ENCODE measurements around the gene NHLRC4. TPM values are rescaled to one million over a fixed set of nuclear protein-coding genes. Genes with fewer than 3 reads are reported as not detected.
A peak's percentile ranks its signal among the peaks of the same experiment; 100 is the strongest.

NHLRC4 gene
- polyA plus RNA-seq, 3 donors: 0.29 to 0.57 (median 0.36) TPM

- Histone ChIP-seq H3K27me3 (ENCODE audit: control insufficient read depth in 2 of 2, insufficient read depth in 2 of 2, low read length in 2 of 2) (no peaks in the 10 kb centered on the region), H3K36me3 (replicated peaks in 1 of 2; ENCODE audit: control insufficient read depth in 1 of 2, insufficient read depth in 2 of 2, low read length in 2 of 2) (peaks cover 0 to 11% of the 10 kb centered on the region in 2 donors), H2AFZ (ENCODE audit: insufficient read depth, low read depth, low read length, poor library complexity, severe bottlenecking) (no peak overlapping the region), H3K4me3 (replicated peaks in 1 of 3; ENCODE audit: low read depth in 2 of 3, low read length in 3 of 3) (peak overlapping the region in 1 of 3 experiments; percentile 92), H3K9me3 (replicated peaks in 1 of 2; ENCODE audit: control insufficient read depth in 1 of 2, insufficient read depth in 1 of 2, low read length in 2 of 2) (no peaks in the 10 kb centered on the region), H4K20me1 (ENCODE audit: insufficient read depth, low read length) (peaks cover 53% of the 10 kb centered on the region), H3K4me1 (ENCODE audit: control insufficient read depth in 1 of 2, insufficient read depth in 2 of 2, low read length in 2 of 2) (peaks cover 61 to 68% of the 10 kb centered on the region in 2 donors), H3K79me2 (ENCODE audit: insufficient read depth, low read length) (peaks cover 82% of the 10 kb centered on the region), H3K9ac (ENCODE audit: insufficient read depth, low read length, poor library complexity, severe bottlenecking) (no peak overlapping the region), H3K27ac (ENCODE audit: low read depth in 1 of 2, low read length in 2 of 2) (peak overlapping the region; percentile 81 to 83), H3K4me2 (replicated peaks; ENCODE audit: extremely low read depth, low read length, poor library complexity, severe bottlenecking) (peak overlapping the region; percentile 87)
- peaks cover 62% of the 10 kb centered on the region for H3K4me1 Mint-ChIP-seq
- DNase-seq: no peak
- peaks cover 21 to 30% of the 10 kb centered on the region in 2 donors for H3K36me3 Mint-ChIP-seq
- peaks cover 0 to 2% (median 0%) of the 10 kb centered on the region in 7 donors for H3K9me3 Mint-ChIP-seq
- WGBS (ENCODE audit: insufficient coverage): 87% methylated on average over 15 of the region's 16 CpGs
- H3K27me3 Mint-ChIP-seq (ENCODE audit: low read depth in 3 of 3): peaks cover 0 to 2% (median 0%) of the 10 kb centered on the region in 3 donors
- peak overlapping the region; percentile 82 to 96 (median 93) for H3K27ac Mint-ChIP-seq
- intact Hi-C loops (cut with micrococcal nuclease): no loop called here
- TF ChIP-seq CTCF (IDR thresholded peaks at IDR 0.05): no peak
- peak overlapping the region in 1 of 2 donors; percentile 27 for H3K4me3 Mint-ChIP-seq
Observed at GRCh38 chr16:593807-594206, 27.0 kb downstream of the NHLRC4 start.

GRCh38 chr16:595094-595528 lies 28.3 kb downstream of the NHLRC4 start:
- no peak overlapping the region for H3K4me3 Mint-ChIP-seq
- H3K27ac ChIP-seq (ENCODE audit: low read depth in 1 of 2, low read length in 2 of 2): no peak overlapping the region
- H3K4me3 ChIP-seq (replicated peaks in 1 of 3; ENCODE audit: low read depth in 2 of 3, low read length in 3 of 3): no peak overlapping the region
- H4K20me1 ChIP-seq (ENCODE audit: insufficient read depth, low read length): peaks cover 64% of the 10 kb centered on the region
- no peaks in the 10 kb centered on the region for H3K9me3 ChIP-seq (replicated peaks in 1 of 2; ENCODE audit: control insufficient read depth in 1 of 2, insufficient read depth in 1 of 2, low read length in 2 of 2)
- peaks cover 0 to 2% (median 0%) of the 10 kb centered on the region in 7 donors for H3K9me3 Mint-ChIP-seq
- peaks cover 61 to 68% of the 10 kb centered on the region in 2 donors for H3K4me1 ChIP-seq (ENCODE audit: control insufficient read depth in 1 of 2, insufficient read depth in 2 of 2, low read length in 2 of 2)
- peak overlapping the region in 2 of 7 donors; percentile 27 to 54 for H3K27ac Mint-ChIP-seq
- H3K27me3 ChIP-seq (ENCODE audit: control insufficient read depth in 2 of 2, insufficient read depth in 2 of 2, low read length in 2 of 2): no peaks in the 10 kb centered on the region
- peaks cover 92% of the 10 kb centered on the region for H3K79me2 ChIP-seq (ENCODE audit: insufficient read depth, low read length)
- H3K36me3 ChIP-seq (replicated peaks in 1 of 2; ENCODE audit: control insufficient read depth in 1 of 2, insufficient read depth in 2 of 2, low read length in 2 of 2): peaks cover 7 to 22% of the 10 kb centered on the region in 2 donors
- TF ChIP-seq CTCF (IDR thresholded peaks at IDR 0.05): no peak
- intact Hi-C loops (cut with micrococcal nuclease): no loop called here
- no peak overlapping the region for H3K4me2 ChIP-seq (replicated peaks; ENCODE audit: extremely low read depth, low read length, poor library complexity, severe bottlenecking)
- H3K9ac ChIP-seq (ENCODE audit: insufficient read depth, low read length, poor library complexity, severe bottlenecking): no peak overlapping the region
- peaks cover 0 to 2% (median 1%) of the 10 kb centered on the region in 3 donors for H3K27me3 Mint-ChIP-seq (ENCODE audit: low read depth in 3 of 3)
- peaks cover 27 to 39% of the 10 kb centered on the region in 2 donors for H3K36me3 Mint-ChIP-seq
- H3K4me1 Mint-ChIP-seq: peaks cover 62% of the 10 kb centered on the region
- DNase-seq: no peak
- no peak overlapping the region for H2AFZ ChIP-seq (ENCODE audit: insufficient read depth, low read depth, low read length, poor library complexity, severe bottlenecking)
- WGBS (ENCODE audit: insufficient coverage): 92% methylated on average over 11 of the region's 18 CpGs

Data from CD14-positive monocyte (primary cell).